ENCODE results near the gene DAPK1.

The DAPK1 gene

GRCh38 chr9:87672586-87672985, 174.9 kb downstream of the DAPK1 start:
- no peak overlapping the region for H3K9ac ChIP-seq (ENCODE audit: low read length in 5 of 5)
- no peaks in the 10 kb centered on the region for H3K9me3 ChIP-seq (ENCODE audit: control insufficient read depth in 5 of 5, low read length in 5 of 5)
- H3K27me3 ChIP-seq (ENCODE audit: control insufficient read depth in 5 of 5, insufficient read depth in 4 of 5, low read length in 5 of 5): no peaks in the 10 kb centered on the region
- peaks cover 0 to 8% (median 6%) of the 10 kb centered on the region in 5 donors for H3K4me1 ChIP-seq (ENCODE audit: control insufficient read depth in 5 of 5, insufficient read depth in 5 of 5, low read length in 5 of 5)
- H3K27ac ChIP-seq (ENCODE audit: low read depth, low read length): no peak overlapping the region
- H3K4me3 ChIP-seq (ENCODE audit: low read depth in 1 of 5, low read length in 5 of 5): no peak overlapping the region
- H3K36me3 ChIP-seq (ENCODE audit: control insufficient read depth in 5 of 5, insufficient read depth in 5 of 5, low read length in 5 of 5): peaks cover 0 to 42% (median 19%) of the 10 kb centered on the region in 5 donors

- H3K27me3 ChIP-seq (ENCODE audit: control insufficient read depth in 5 of 5, insufficient read depth in 4 of 5, low read length in 5 of 5): no peaks in the 10 kb centered on the region
- H3K9ac ChIP-seq (ENCODE audit: low read length in 5 of 5): no peak overlapping the region
- H3K4me1 ChIP-seq (ENCODE audit: control insufficient read depth in 5 of 5, insufficient read depth in 5 of 5, low read length in 5 of 5): peaks cover 0 to 17% (median 9%) of the 10 kb centered on the region in 5 donors
- peaks cover 0 to 36% (median 15%) of the 10 kb centered on the region in 5 donors for H3K36me3 ChIP-seq (ENCODE audit: control insufficient read depth in 5 of 5, insufficient read depth in 5 of 5, low read length in 5 of 5)
- H3K9me3 ChIP-seq (ENCODE audit: control insufficient read depth in 5 of 5, low read length in 5 of 5): no peaks in the 10 kb centered on the region
- H3K4me3 ChIP-seq (ENCODE audit: low read depth in 1 of 5, low read length in 5 of 5): no peak overlapping the region
- H3K27ac ChIP-seq (ENCODE audit: low read depth, low read length): no peak overlapping the region
Measured at GRCh38 chr9:87673446-87674120, 175.9 kb downstream of the DAPK1 start.

- H3K9me3 ChIP-seq (ENCODE audit: control insufficient read depth in 5 of 5, low read length in 5 of 5): no peaks in the 10 kb centered on the region
- H3K4me1 ChIP-seq (ENCODE audit: control insufficient read depth in 5 of 5, insufficient read depth in 5 of 5, low read length in 5 of 5): peaks cover 0 to 17% (median 9%) of the 10 kb centered on the region in 5 donors
- H3K27me3 ChIP-seq (ENCODE audit: control insufficient read depth in 5 of 5, insufficient read depth in 4 of 5, low read length in 5 of 5): no peaks in the 10 kb centered on the region
- H3K9ac ChIP-seq (ENCODE audit: low read length in 5 of 5): no peak overlapping the region
- H3K27ac ChIP-seq (ENCODE audit: low read depth, low read length): no peak overlapping the region
- no peak overlapping the region for H3K4me3 ChIP-seq (ENCODE audit: low read depth in 1 of 5, low read length in 5 of 5)
- peaks cover 0 to 30% (median 15%) of the 10 kb centered on the region in 5 donors for H3K36me3 ChIP-seq (ENCODE audit: control insufficient read depth in 5 of 5, insufficient read depth in 5 of 5, low read length in 5 of 5)
Measured at GRCh38 chr9:87674565-87675299, 177.1 kb downstream of the DAPK1 start.

- no peak overlapping the region for H3K4me3 ChIP-seq (ENCODE audit: low read depth in 1 of 5, low read length in 5 of 5)
- no peak overlapping the region for H3K27ac ChIP-seq (ENCODE audit: low read depth, low read length)
- peaks cover 0 to 17% (median 9%) of the 10 kb centered on the region in 5 donors for H3K4me1 ChIP-seq (ENCODE audit: control insufficient read depth in 5 of 5, insufficient read depth in 5 of 5, low read length in 5 of 5)
- H3K9ac ChIP-seq (ENCODE audit: low read length in 5 of 5): no peak overlapping the region
- peaks cover 0 to 18% (median 9%) of the 10 kb centered on the region in 5 donors for H3K36me3 ChIP-seq (ENCODE audit: control insufficient read depth in 5 of 5, insufficient read depth in 5 of 5, low read length in 5 of 5)
- H3K9me3 ChIP-seq (ENCODE audit: control insufficient read depth in 5 of 5, low read length in 5 of 5): no peaks in the 10 kb centered on the region
- no peaks in the 10 kb centered on the region for H3K27me3 ChIP-seq (ENCODE audit: control insufficient read depth in 5 of 5, insufficient read depth in 4 of 5, low read length in 5 of 5)
Measured at GRCh38 chr9:87675906-87676515, 178.3 kb downstream of the DAPK1 start.

- Histone ChIP-seq H3K27me3 (ENCODE audit: control insufficient read depth in 5 of 5, insufficient read depth in 4 of 5, low read length in 5 of 5) (no peaks in the 10 kb centered on the region), H3K27ac (ENCODE audit: low read depth, low read length) (no peak overlapping the region), H3K36me3 (ENCODE audit: control insufficient read depth in 5 of 5, insufficient read depth in 5 of 5, low read length in 5 of 5) (peaks cover 0 to 23% (median 14%) of the 10 kb centered on the region in 5 donors)
Measured at GRCh38 chr9:87676976-87677775, 179.5 kb downstream of the DAPK1 start.

GRCh38 chr9:87677776-87678587, 180.3 kb downstream of the DAPK1 start:
- no peak overlapping the region for H3K27ac ChIP-seq (ENCODE audit: low read depth, low read length)
- peaks cover 0 to 22% (median 17%) of the 10 kb centered on the region in 5 donors for H3K36me3 ChIP-seq (ENCODE audit: control insufficient read depth in 5 of 5, insufficient read depth in 5 of 5, low read length in 5 of 5)
- H3K9me3 ChIP-seq (ENCODE audit: control insufficient read depth in 5 of 5, low read length in 5 of 5): no peaks in the 10 kb centered on the region
- no peak overlapping the region for H3K4me3 ChIP-seq (ENCODE audit: low read depth in 1 of 5, low read length in 5 of 5)
- no peaks in the 10 kb centered on the region for H3K27me3 ChIP-seq (ENCODE audit: control insufficient read depth in 5 of 5, insufficient read depth in 4 of 5, low read length in 5 of 5)
- H3K4me1 ChIP-seq (ENCODE audit: control insufficient read depth in 5 of 5, insufficient read depth in 5 of 5, low read length in 5 of 5): peaks cover 0 to 17% (median 9%) of the 10 kb centered on the region in 5 donors
- H3K9ac ChIP-seq (ENCODE audit: low read length in 5 of 5): no peak overlapping the region

More at GRCh38 chr9:87676976-87677775, 179.5 kb downstream of the DAPK1 start:
- no peak overlapping the region for H3K4me3 ChIP-seq (ENCODE audit: low read depth in 1 of 5, low read length in 5 of 5)
- no peaks in the 10 kb centered on the region for H3K9me3 ChIP-seq (ENCODE audit: control insufficient read depth in 5 of 5, low read length in 5 of 5)
- H3K4me1 ChIP-seq (ENCODE audit: control insufficient read depth in 5 of 5, insufficient read depth in 5 of 5, low read length in 5 of 5): peaks cover 0 to 17% (median 9%) of the 10 kb centered on the region in 5 donors
- no peak overlapping the region for H3K9ac ChIP-seq (ENCODE audit: low read length in 5 of 5)

- H3K4me1 ChIP-seq (ENCODE audit: control insufficient read depth in 5 of 5, insufficient read depth in 5 of 5, low read length in 5 of 5): peaks cover 0 to 17% (median 9%) of the 10 kb centered on the region in 5 donors
- no peak overlapping the region for H3K4me3 ChIP-seq (ENCODE audit: low read depth in 1 of 5, low read length in 5 of 5)
- H3K9ac ChIP-seq (ENCODE audit: low read length in 5 of 5): no peak overlapping the region
- no peaks in the 10 kb centered on the region for H3K27me3 ChIP-seq (ENCODE audit: control insufficient read depth in 5 of 5, insufficient read depth in 4 of 5, low read length in 5 of 5)
- H3K9me3 ChIP-seq (ENCODE audit: control insufficient read depth in 5 of 5, low read length in 5 of 5): no peaks in the 10 kb centered on the region
- H3K36me3 ChIP-seq (ENCODE audit: control insufficient read depth in 5 of 5, insufficient read depth in 5 of 5, low read length in 5 of 5): peaks cover 0 to 22% (median 20%) of the 10 kb centered on the region in 5 donors
- no peak overlapping the region for H3K27ac ChIP-seq (ENCODE audit: low read depth, low read length)
Measured at GRCh38 chr9:87678650-87679355, 181.1 kb downstream of the DAPK1 start.

- Histone ChIP-seq H3K9me3 (ENCODE audit: control insufficient read depth in 5 of 5, low read length in 5 of 5) (no peaks in the 10 kb centered on the region), H3K27me3 (ENCODE audit: control insufficient read depth in 5 of 5, insufficient read depth in 4 of 5, low read length in 5 of 5) (no peaks in the 10 kb centered on the region), H3K4me1 (ENCODE audit: control insufficient read depth in 5 of 5, insufficient read depth in 5 of 5, low read length in 5 of 5) (peaks cover 2 to 35% (median 24%) of the 10 kb centered on the region in 5 donors), H3K27ac (ENCODE audit: low read depth, low read length) (no peak overlapping the region), H3K36me3 (ENCODE audit: control insufficient read depth in 5 of 5, insufficient read depth in 5 of 5, low read length in 5 of 5) (peaks cover 0 to 30% (median 15%) of the 10 kb centered on the region in 5 donors), H3K4me3 (ENCODE audit: low read depth in 1 of 5, low read length in 5 of 5) (no peak overlapping the region), H3K9ac (ENCODE audit: low read length in 5 of 5) (no peak overlapping the region)
Measured at GRCh38 chr9:87681271-87682061, 183.8 kb downstream of the DAPK1 start.
